Caco-2 (cell line): Measurements from ENCODE around the gene HS6ST2. TPM values are rescaled to one million over a fixed set of nuclear protein-coding genes. Genes with fewer than 3 reads are reported as not detected.

Experiments
- BruUV-seq: library from RNA; stranded (reverse); fragments of 400-500 nt; replicated peaks from 2 replicates; lab custom pipeline; 2021; lab: Mats Ljungman, UMichigan
- CTCF ChIA-PET: fragments of 300-600 bp; sonication (Branson Sonifier 250); formaldehyde crosslinking; loops from one replicate; lab custom pipeline; 2022; ENCODE audit warnings: antibody characterized with exemption; lab: Charles Lee
- POLR2A ChIA-PET: fragments of 300-600 bp; sonication (Branson Sonifier 250); formaldehyde crosslinking; loops from one replicate; lab custom pipeline; 2022; ENCODE audit warnings: antibody characterized with exemption; lab: Charles Lee
- DNase-seq, 2 experiments: peaks; one replicate each; pipeline versions ENCODE4 v3.0.0 to v3.0.0-alpha.2; 2020 to 2022
- H3K27me3 ChIP-seq: replicated peaks from 2 replicates; pipeline ENCODE4 v1.6.0; 2011; ENCODE audit warnings: low read length; ENCODE audit not compliant: control insufficient read depth, insufficient read depth
- H3K36me3 ChIP-seq: 2 replicates; pipeline ENCODE4 v1.5.1; 2011; ENCODE audit warnings: low read length; ENCODE audit not compliant: control insufficient read depth, insufficient read depth
- H3K4me1 ChIP-seq: fragments of 250-450 bp; sonication (Bioruptor Pico); 2 replicates; pipeline ENCODE4 v1.5.1; 2020; ENCODE audit warnings: mild to moderate bottlenecking
- H3K4me3 ChIP-seq: 2 replicates; pipeline ENCODE4 v1.5.1; 2011; ENCODE audit warnings: low read depth, mild to moderate bottlenecking, control low read depth, low read length
- H3K9me3 ChIP-seq: fragments of 250-450 bp; sonication (Bioruptor Pico); 2 replicates; pipeline ENCODE4 v1.5.1; 2020; ENCODE audit warnings: mild to moderate bottlenecking, moderate library complexity
- H3K27ac Mint-ChIP-seq: one replicate; pipeline ENCODE4 v1.8.0; 2022; ENCODE audit warnings: mixed read lengths; ENCODE audit not compliant: unreplicated experiment
- H3K27me3 Mint-ChIP-seq: one replicate; pipeline ENCODE4 v1.8.0; 2022; ENCODE audit warnings: mixed read lengths; ENCODE audit not compliant: insufficient read depth, unreplicated experiment
- H3K36me3 Mint-ChIP-seq: one replicate; pipeline ENCODE4 v1.8.0; 2022; ENCODE audit warnings: mild to moderate bottlenecking, mixed read lengths; ENCODE audit not compliant: insufficient read depth, unreplicated experiment
- H3K4me1 Mint-ChIP-seq: one replicate; pipeline ENCODE4 v1.8.0; 2022; ENCODE audit warnings: low read depth, mixed read lengths; ENCODE audit not compliant: unreplicated experiment
- H3K4me3 Mint-ChIP-seq: one replicate; pipeline ENCODE4 v1.8.0; 2022; ENCODE audit warnings: mild to moderate bottlenecking, moderate library complexity, mixed read lengths; ENCODE audit not compliant: unreplicated experiment
- H3K9me3 Mint-ChIP-seq: one replicate; pipeline ENCODE4 v1.8.0; 2022; ENCODE audit warnings: mixed read lengths; ENCODE audit not compliant: unreplicated experiment
- intact Hi-C: fragments of 100-400 bp; cut with micrococcal nuclease; formaldehyde crosslinking; loops from one replicate; pipeline ENCODE4 v1.10.0; 2022; ENCODE audit not compliant: unreplicated experiment
- total RNA-seq: library from RNA; stranded (reverse); gene quantifications from 2 replicates; pipeline ENCODE4 v1.2.3, GENCODE V29; 2022
- TF ChIP-seq, protein P1 (sequence below), 2 experiments: fragments of 200-600 bp in 1 of 2; IDR thresholded peaks; 1 replicate in 1 of 2; 2 replicates in 1 of 2; pipeline versions ENCODE4 v1.5.1 to v1.8.0; 2011 to 2022; ENCODE audit warnings: antibody characterized with exemption in 1 of 2, control low read depth in 1 of 2, inconsistent platforms in 1 of 2, low read depth in 1 of 2, low read length in 1 of 2, mild to moderate bottlenecking in 1 of 2, moderate library complexity in 1 of 2; ENCODE audit not compliant: insufficient read depth in 1 of 2, severe bottlenecking in 1 of 2, unreplicated experiment in 1 of 2

The HS6ST2 gene
- total RNA-seq, 1 experiment from 2014 or later = 34.9 TPM

DNA sequence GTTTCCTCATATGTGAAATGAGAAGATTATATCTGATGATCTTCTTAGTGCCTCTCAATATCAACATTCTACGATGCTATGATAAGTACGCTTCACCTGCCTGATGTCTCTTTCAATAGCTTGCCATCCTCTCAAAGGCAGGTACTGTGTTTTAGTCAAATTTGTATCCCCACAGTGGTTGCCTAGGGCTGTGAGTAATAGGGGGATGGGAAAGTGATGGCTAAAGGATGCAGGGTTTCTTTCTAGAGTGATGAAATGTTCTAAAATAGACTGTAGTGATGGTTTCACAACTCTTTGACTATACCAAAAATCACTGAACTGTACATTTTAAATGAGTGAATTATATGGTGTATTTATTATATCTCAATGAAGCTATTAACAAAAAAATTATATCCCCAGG is 142.8 kb downstream of the HS6ST2 start:
- intact Hi-C loops = no loop called here
- Mint-ChIP-seq H3K9me3 (no peaks in the 10 kb centered on the region), H3K27ac (no peak overlapping the region), H3K36me3 (no peaks in the 10 kb centered on the region), H3K27me3 (no peaks in the 10 kb centered on the region), H3K4me1 (no peaks in the 10 kb centered on the region), H3K4me3 (no peak overlapping the region)
- no TSS peak for BruUV-seq
- no peaks in the 10 kb centered on the region for H3K27me3 ChIP-seq
- ChIA-PET POLR2A (no interaction called here), CTCF (no interaction called here)
- no peak overlapping the region for H3K4me3 ChIP-seq
- TF ChIP-seq, protein P1, sequence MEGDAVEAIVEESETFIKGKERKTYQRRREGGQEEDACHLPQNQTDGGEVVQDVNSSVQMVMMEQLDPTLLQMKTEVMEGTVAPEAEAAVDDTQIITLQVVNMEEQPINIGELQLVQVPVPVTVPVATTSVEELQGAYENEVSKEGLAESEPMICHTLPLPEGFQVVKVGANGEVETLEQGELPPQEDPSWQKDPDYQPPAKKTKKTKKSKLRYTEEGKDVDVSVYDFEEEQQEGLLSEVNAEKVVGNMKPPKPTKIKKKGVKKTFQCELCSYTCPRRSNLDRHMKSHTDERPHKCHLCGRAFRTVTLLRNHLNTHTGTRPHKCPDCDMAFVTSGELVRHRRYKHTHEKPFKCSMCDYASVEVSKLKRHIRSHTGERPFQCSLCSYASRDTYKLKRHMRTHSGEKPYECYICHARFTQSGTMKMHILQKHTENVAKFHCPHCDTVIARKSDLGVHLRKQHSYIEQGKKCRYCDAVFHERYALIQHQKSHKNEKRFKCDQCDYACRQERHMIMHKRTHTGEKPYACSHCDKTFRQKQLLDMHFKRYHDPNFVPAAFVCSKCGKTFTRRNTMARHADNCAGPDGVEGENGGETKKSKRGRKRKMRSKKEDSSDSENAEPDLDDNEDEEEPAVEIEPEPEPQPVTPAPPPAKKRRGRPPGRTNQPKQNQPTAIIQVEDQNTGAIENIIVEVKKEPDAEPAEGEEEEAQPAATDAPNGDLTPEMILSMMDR (IDR thresholded peaks at IDR 0.05; ENCODE audit: insufficient read depth in 1 of 2, low read depth in 1 of 2, low read length in 1 of 2, severe bottlenecking in 1 of 2, unreplicated experiment in 1 of 2) = no peak
- no peaks in the 10 kb centered on the region for H3K36me3 ChIP-seq
- no peaks in the 10 kb centered on the region for H3K9me3 ChIP-seq
- H3K4me1 ChIP-seq = no peaks in the 10 kb centered on the region
- DNase-seq = no peak

DNA sequence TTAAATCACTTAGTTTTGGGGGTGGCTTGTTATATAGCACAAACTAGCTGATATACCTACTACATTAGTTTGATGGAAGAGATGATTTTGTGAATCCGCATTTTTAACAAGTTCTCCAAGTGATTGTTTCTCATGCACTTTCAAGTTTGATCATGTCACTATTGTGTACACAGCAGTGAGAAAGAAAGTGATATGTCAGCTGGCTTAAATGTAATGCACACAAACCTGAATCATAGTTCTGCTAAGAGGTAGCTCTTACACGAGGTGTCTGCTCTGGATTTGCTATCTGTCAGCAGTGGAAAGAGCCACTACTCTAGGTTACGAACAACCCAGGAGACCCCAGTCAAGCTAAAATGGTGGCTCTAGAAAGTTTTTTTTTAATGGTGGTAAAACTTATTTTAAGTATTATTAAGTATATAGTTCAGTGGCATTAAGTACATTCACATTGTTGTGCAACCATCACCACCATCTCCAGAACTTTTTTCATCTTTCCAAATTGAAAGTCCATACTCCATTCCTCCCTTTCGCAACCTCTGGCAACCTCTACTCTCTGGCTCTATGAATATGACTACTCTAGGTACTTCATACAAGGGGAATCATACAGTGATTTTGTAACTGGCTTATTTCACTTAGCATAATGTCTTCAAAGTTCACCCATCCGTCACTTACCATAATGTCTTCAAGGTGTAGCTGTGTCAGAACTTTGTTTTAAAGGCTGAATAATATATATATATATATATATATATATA is 147.3 kb downstream of the HS6ST2 start:
- ChIA-PET CTCF (no interaction called here), POLR2A (no interaction called here)
- Mint-ChIP-seq H3K4me3 (no peak overlapping the region), H3K27me3 (no peaks in the 10 kb centered on the region), H3K9me3 (no peaks in the 10 kb centered on the region), H3K27ac (no peak overlapping the region), H3K4me1 (no peaks in the 10 kb centered on the region), H3K36me3 (no peaks in the 10 kb centered on the region)
- TF ChIP-seq, protein P1 (IDR thresholded peaks at IDR 0.05; ENCODE audit: insufficient read depth in 1 of 2, low read depth in 1 of 2, low read length in 1 of 2, severe bottlenecking in 1 of 2, unreplicated experiment in 1 of 2) = no peak
- intact Hi-C loops = no loop called here
- BruUV-seq = no TSS peak
- no peaks in the 10 kb centered on the region for H3K4me1 ChIP-seq
- no peak for DNase-seq
- no peaks in the 10 kb centered on the region for H3K27me3 ChIP-seq
- no peak overlapping the region for H3K4me3 ChIP-seq
- H3K36me3 ChIP-seq = no peaks in the 10 kb centered on the region
- H3K9me3 ChIP-seq = no peaks in the 10 kb centered on the region

DNA sequence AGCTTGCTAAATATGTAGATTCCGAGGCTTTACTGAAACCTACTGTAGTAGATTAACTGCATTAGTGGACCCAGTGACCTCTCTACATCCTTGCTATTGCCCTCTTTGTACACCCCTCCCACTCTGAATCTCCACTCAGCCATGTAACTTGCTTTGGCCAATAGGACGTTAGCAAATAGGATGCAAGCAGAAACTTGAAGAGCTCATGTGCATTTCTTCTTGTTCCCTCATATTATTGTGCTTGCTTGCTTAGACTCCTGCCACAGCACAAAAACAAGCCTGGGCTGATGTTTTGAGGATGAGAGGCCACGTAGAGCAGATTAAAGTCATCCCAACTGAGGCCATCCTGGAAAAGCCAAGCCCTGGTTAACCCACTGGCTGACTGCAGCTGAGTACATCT is 147.9 kb downstream of the HS6ST2 start:
- Histone ChIP-seq H3K9me3 (no peaks in the 10 kb centered on the region), H3K27me3 (no peaks in the 10 kb centered on the region), H3K36me3 (no peaks in the 10 kb centered on the region), H3K4me3 (no peak overlapping the region), H3K4me1 (no peaks in the 10 kb centered on the region)
- ChIA-PET CTCF (no interaction called here), POLR2A (no interaction called here)
- TF ChIP-seq, protein P1 (IDR thresholded peaks at IDR 0.05; ENCODE audit: insufficient read depth in 1 of 2, low read depth in 1 of 2, low read length in 1 of 2, severe bottlenecking in 1 of 2, unreplicated experiment in 1 of 2) = no peak
- H3K4me3 Mint-ChIP-seq = no peak overlapping the region
- no TSS peak for BruUV-seq
- no peaks in the 10 kb centered on the region for H3K36me3 Mint-ChIP-seq
- H3K27ac Mint-ChIP-seq = no peak overlapping the region
- intact Hi-C loops = no loop called here
- H3K27me3 Mint-ChIP-seq = no peaks in the 10 kb centered on the region
- H3K9me3 Mint-ChIP-seq = no peaks in the 10 kb centered on the region
- DNase-seq = no peak
- no peaks in the 10 kb centered on the region for H3K4me1 Mint-ChIP-seq
